Measurements from ENCODE around the gene CACHD1.

The CACHD1 gene

DNA sequence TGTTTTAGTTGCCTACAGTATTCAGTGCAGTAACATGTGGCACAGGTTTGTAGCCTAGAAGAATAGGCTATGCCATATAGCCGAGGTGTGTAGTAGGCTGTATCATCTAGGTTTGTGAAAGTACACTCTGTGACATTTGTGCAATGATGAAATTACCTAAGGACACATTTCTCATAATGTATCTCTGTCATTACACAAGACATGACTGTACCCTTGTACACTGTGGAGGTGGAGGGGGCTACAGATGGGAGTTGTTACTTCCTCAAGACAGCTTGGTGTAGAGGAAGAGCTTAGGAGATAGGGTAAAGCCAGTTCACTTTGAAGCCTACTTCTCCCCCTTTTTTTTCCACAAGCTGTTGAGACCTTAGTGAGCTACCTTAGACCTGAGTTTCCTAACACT lies 215.3 kb downstream of the CACHD1 start:
- H2BK15ac ChIP-seq (ENCODE audit: low read depth, poor library complexity, severe bottlenecking): no peak overlapping the region
- no peaks in the 10 kb centered on the region for H3K9me3 ChIP-seq (ENCODE audit: control insufficient read depth, low read length)
- H2BK120ac ChIP-seq (ENCODE audit: low read depth, low read length): no peak overlapping the region
- H3K36me3 ChIP-seq (ENCODE audit: control insufficient read depth in 1 of 2, insufficient read depth in 2 of 2, low read depth in 1 of 2, low read length in 2 of 2): peaks cover 10 to 21% of the 10 kb centered on the region in 2 experiments
- DNase-seq: no peak
- no peak overlapping the region for H2AK5ac ChIP-seq (ENCODE audit: low read length, severe bottlenecking)
- WGBS: 80% methylated on average over 1 of the region's 1 CpG
- no peak overlapping the region for H4K8ac ChIP-seq (ENCODE audit: low read length)
- H3K27me3 ChIP-seq (ENCODE audit: control insufficient read depth in 1 of 2, insufficient read depth in 1 of 2, low read length in 2 of 2): no peaks in the 10 kb centered on the region
- no peak overlapping the region for H3K4ac ChIP-seq (ENCODE audit: low read depth in 1 of 2, low read length in 2 of 2)
- no peak overlapping the region for H4K91ac ChIP-seq (ENCODE audit: low read length)
- H3K79me1 ChIP-seq (replicated peaks; ENCODE audit: low read length, poor library complexity, severe bottlenecking): no peaks in the 10 kb centered on the region
- H3K23ac ChIP-seq (ENCODE audit: low read length in 2 of 2): no peak overlapping the region
- no peak overlapping the region for H3K27ac ChIP-seq (ENCODE audit: low read length, poor library complexity, severe bottlenecking)
- no peak overlapping the region for H2BK12ac ChIP-seq (ENCODE audit: low read length in 2 of 2)
- peaks cover 3% of the 10 kb centered on the region for H3K4me1 ChIP-seq (ENCODE audit: control insufficient read depth, insufficient read depth, low read depth, low read length)
- no peak overlapping the region for H2AFZ ChIP-seq (ENCODE audit: low read depth, low read length)
- no peak overlapping the region for H3K9ac ChIP-seq (ENCODE audit: low read length)
- no peak overlapping the region for H3K4me2 ChIP-seq (ENCODE audit: low read length, poor library complexity, severe bottlenecking)
- H3K4me3 ChIP-seq (ENCODE audit: insufficient read depth in 1 of 2, low read depth in 1 of 2, low read length in 2 of 2): no peak overlapping the region
- no peak overlapping the region for H2BK5ac ChIP-seq (ENCODE audit: low read depth, low read length, poor library complexity, severe bottlenecking)
- H3K14ac ChIP-seq (ENCODE audit: low read length in 2 of 2): no peak overlapping the region
- H3K18ac ChIP-seq (ENCODE audit: low read depth in 1 of 2, low read length in 2 of 2): no peak overlapping the region

DNA sequence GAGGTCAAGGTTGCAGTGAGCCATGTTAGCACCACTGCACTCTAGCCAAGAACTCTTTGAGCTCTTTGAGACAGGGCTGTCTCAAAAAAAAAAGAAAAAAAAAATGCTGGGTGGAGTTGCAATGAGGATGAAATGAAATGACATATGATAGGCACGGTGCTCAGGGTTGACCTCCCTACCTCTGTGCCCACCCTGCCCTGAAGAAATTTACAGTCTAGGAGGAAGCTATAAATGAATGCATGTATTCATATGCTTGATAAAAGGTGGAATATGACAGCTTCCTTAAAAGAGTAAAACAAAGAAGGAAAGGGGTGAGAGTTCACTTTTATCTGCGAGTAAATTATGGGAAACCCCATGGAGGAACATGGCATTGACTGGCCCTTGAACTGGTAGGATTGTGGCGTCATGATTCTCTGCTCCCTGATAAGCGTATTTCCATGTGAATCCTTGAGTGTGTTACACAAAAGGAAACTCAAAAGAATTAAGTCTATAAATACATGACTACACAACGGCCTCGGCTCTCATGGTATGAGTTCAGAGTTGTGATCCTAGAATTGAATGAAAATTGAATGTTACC lies 215.9 kb downstream of the CACHD1 start:
- no peak for DNase-seq
- no peak overlapping the region for H3K27ac ChIP-seq (ENCODE audit: low read length, poor library complexity, severe bottlenecking)

GRCh38 chr1:64686828-64687724 lies 217.1 kb downstream of the CACHD1 start:
- Histone ChIP-seq H2AFZ (ENCODE audit: low read depth, low read length) (no peak overlapping the region), H3K4ac (ENCODE audit: low read depth in 1 of 2, low read length in 2 of 2) (no peak overlapping the region), H3K36me3 (ENCODE audit: control insufficient read depth in 1 of 2, insufficient read depth in 2 of 2, low read depth in 1 of 2, low read length in 2 of 2) (peaks cover 13 to 20% of the 10 kb centered on the region in 2 experiments), H2BK5ac (ENCODE audit: low read depth, low read length, poor library complexity, severe bottlenecking) (no peak overlapping the region), H4K91ac (ENCODE audit: low read length) (no peak overlapping the region), H3K27me3 (ENCODE audit: control insufficient read depth in 1 of 2, insufficient read depth in 1 of 2, low read length in 2 of 2) (no peaks in the 10 kb centered on the region), H3K79me1 (replicated peaks; ENCODE audit: low read length, poor library complexity, severe bottlenecking) (no peaks in the 10 kb centered on the region), H3K9me3 (ENCODE audit: control insufficient read depth, low read length) (no peaks in the 10 kb centered on the region), H3K23ac (ENCODE audit: low read length in 2 of 2) (no peak overlapping the region), H3K9ac (ENCODE audit: low read length) (peak overlapping the region; percentile 52), H3K27ac (ENCODE audit: low read length, poor library complexity, severe bottlenecking) (peak overlapping the region; percentile 13), H3K4me2 (ENCODE audit: low read length, poor library complexity, severe bottlenecking) (peak overlapping the region; percentile 31), H4K8ac (ENCODE audit: low read length) (no peak overlapping the region), H3K4me3 (ENCODE audit: insufficient read depth in 1 of 2, low read depth in 1 of 2, low read length in 2 of 2) (no peak overlapping the region), H3K18ac (ENCODE audit: low read depth in 1 of 2, low read length in 2 of 2) (no peak overlapping the region), H2BK15ac (ENCODE audit: low read depth, poor library complexity, severe bottlenecking) (no peak overlapping the region), H2AK5ac (ENCODE audit: low read length, severe bottlenecking) (no peak overlapping the region), H3K4me1 (ENCODE audit: control insufficient read depth, insufficient read depth, low read depth, low read length) (peaks cover 6% of the 10 kb centered on the region), H2BK12ac (ENCODE audit: low read length in 2 of 2) (no peak overlapping the region), H3K14ac (ENCODE audit: low read length in 2 of 2) (peak overlapping the region in 1 of 2 experiments; percentile 2), H2BK120ac (ENCODE audit: low read depth, low read length) (no peak overlapping the region)
- 36% methylated on average over 4 of the region's 7 CpGs for WGBS
- DNase-seq: peak; percentile 84

More for the DNA sequence above, 215.9 kb downstream of the CACHD1 start:
- no peak overlapping the region for H3K4me3 ChIP-seq (ENCODE audit: insufficient read depth in 1 of 2, low read depth in 1 of 2, low read length in 2 of 2)
- no peak overlapping the region for H4K91ac ChIP-seq (ENCODE audit: low read length)
- WGBS: 90% methylated on average over 3 of the region's 6 CpGs
- no peak overlapping the region for H3K14ac ChIP-seq (ENCODE audit: low read length in 2 of 2)
- H3K4ac ChIP-seq (ENCODE audit: low read depth in 1 of 2, low read length in 2 of 2): no peak overlapping the region
- H3K79me1 ChIP-seq (replicated peaks; ENCODE audit: low read length, poor library complexity, severe bottlenecking): no peaks in the 10 kb centered on the region
- peaks cover 3% of the 10 kb centered on the region for H3K4me1 ChIP-seq (ENCODE audit: control insufficient read depth, insufficient read depth, low read depth, low read length)
- H3K23ac ChIP-seq (ENCODE audit: low read length in 2 of 2): no peak overlapping the region
- no peak overlapping the region for H3K4me2 ChIP-seq (ENCODE audit: low read length, poor library complexity, severe bottlenecking)
- H3K36me3 ChIP-seq (ENCODE audit: control insufficient read depth in 1 of 2, insufficient read depth in 2 of 2, low read depth in 1 of 2, low read length in 2 of 2): peaks cover 10 to 16% of the 10 kb centered on the region in 2 experiments
- no peaks in the 10 kb centered on the region for H3K9me3 ChIP-seq (ENCODE audit: control insufficient read depth, low read length)
- H2BK12ac ChIP-seq (ENCODE audit: low read length in 2 of 2): no peak overlapping the region
- H3K18ac ChIP-seq (ENCODE audit: low read depth in 1 of 2, low read length in 2 of 2): no peak overlapping the region
- no peak overlapping the region for H3K9ac ChIP-seq (ENCODE audit: low read length)
- H2AK5ac ChIP-seq (ENCODE audit: low read length, severe bottlenecking): no peak overlapping the region
- no peaks in the 10 kb centered on the region for H3K27me3 ChIP-seq (ENCODE audit: control insufficient read depth in 1 of 2, insufficient read depth in 1 of 2, low read length in 2 of 2)
- no peak overlapping the region for H2BK5ac ChIP-seq (ENCODE audit: low read depth, low read length, poor library complexity, severe bottlenecking)
- no peak overlapping the region for H4K8ac ChIP-seq (ENCODE audit: low read length)
- H2AFZ ChIP-seq (ENCODE audit: low read depth, low read length): no peak overlapping the region
- no peak overlapping the region for H2BK120ac ChIP-seq (ENCODE audit: low read depth, low read length)
- no peak overlapping the region for H2BK15ac ChIP-seq (ENCODE audit: low read depth, poor library complexity, severe bottlenecking)

DNA sequence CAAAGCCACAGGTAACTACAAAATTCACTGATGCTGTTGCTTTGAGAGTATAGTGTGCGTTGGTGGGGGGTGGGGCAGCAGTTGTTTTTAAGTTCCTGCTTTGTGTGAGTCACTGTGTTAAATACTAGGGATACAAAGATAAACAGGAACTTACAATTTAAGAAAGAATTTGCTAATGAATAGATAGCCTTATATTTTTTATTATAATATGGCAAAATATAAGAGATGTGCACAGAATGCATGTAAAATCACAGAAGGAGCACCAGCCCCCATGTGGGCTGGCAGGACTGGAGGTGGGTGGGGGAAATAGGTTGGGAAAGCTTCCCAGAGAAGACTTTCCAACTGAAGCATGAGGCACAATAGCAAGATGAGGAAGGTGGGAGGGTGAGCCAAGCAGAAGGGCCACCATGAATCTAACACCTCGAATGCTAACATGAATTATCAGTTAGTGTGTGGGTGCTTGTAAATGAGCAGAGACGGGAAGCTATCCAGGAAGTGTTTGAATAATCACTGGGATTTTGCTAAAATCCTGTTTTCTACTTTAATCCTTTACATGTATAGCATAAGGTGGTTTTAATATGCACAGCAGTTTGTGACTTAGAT lies 217.9 kb downstream of the CACHD1 start:
- Histone ChIP-seq H3K4ac (ENCODE audit: low read depth in 1 of 2, low read length in 2 of 2) (no peak overlapping the region), H3K14ac (ENCODE audit: low read length in 2 of 2) (no peak overlapping the region), H3K9ac (ENCODE audit: low read length) (no peak overlapping the region), H3K4me1 (ENCODE audit: control insufficient read depth, insufficient read depth, low read depth, low read length) (peaks cover 6% of the 10 kb centered on the region), H2AFZ (ENCODE audit: low read depth, low read length) (no peak overlapping the region), H2AK5ac (ENCODE audit: low read length, severe bottlenecking) (no peak overlapping the region), H3K79me1 (replicated peaks; ENCODE audit: low read length, poor library complexity, severe bottlenecking) (no peaks in the 10 kb centered on the region), H2BK5ac (ENCODE audit: low read depth, low read length, poor library complexity, severe bottlenecking) (no peak overlapping the region), H3K27ac (ENCODE audit: low read length, poor library complexity, severe bottlenecking) (no peak overlapping the region), H2BK15ac (ENCODE audit: low read depth, poor library complexity, severe bottlenecking) (no peak overlapping the region), H3K27me3 (ENCODE audit: control insufficient read depth in 1 of 2, insufficient read depth in 1 of 2, low read length in 2 of 2) (no peaks in the 10 kb centered on the region), H3K18ac (ENCODE audit: low read depth in 1 of 2, low read length in 2 of 2) (no peak overlapping the region), H3K36me3 (ENCODE audit: control insufficient read depth in 1 of 2, insufficient read depth in 2 of 2, low read depth in 1 of 2, low read length in 2 of 2) (peaks cover 9 to 15% of the 10 kb centered on the region in 2 experiments), H3K9me3 (ENCODE audit: control insufficient read depth, low read length) (no peaks in the 10 kb centered on the region), H2BK120ac (ENCODE audit: low read depth, low read length) (no peak overlapping the region), H3K4me2 (ENCODE audit: low read length, poor library complexity, severe bottlenecking) (no peak overlapping the region), H4K8ac (ENCODE audit: low read length) (no peak overlapping the region), H3K4me3 (ENCODE audit: insufficient read depth in 1 of 2, low read depth in 1 of 2, low read length in 2 of 2) (no peak overlapping the region), H3K23ac (ENCODE audit: low read length in 2 of 2) (no peak overlapping the region), H2BK12ac (ENCODE audit: low read length in 2 of 2) (no peak overlapping the region), H4K91ac (ENCODE audit: low read length) (no peak overlapping the region)
- peak; percentile 57 for DNase-seq
- 47% methylated on average over 2 of the region's 3 CpGs for WGBS
